Brain microvascular endothelial cell (primary cell): ENCODE results near the gene ERBB4.
A peak's percentile ranks its signal among the peaks of the same experiment; 100 is the strongest.

Experiments used
- DNase-seq: peaks from one replicate; pipeline ENCODE4 v3.0.0-alpha.2; 2020
- H3K27ac ChIP-seq: fragments of 250-450 bp; sonication (Bioruptor Pico); 2 replicates; pipeline ENCODE4 v1.5.1; 2020; ENCODE audit warnings: mild to moderate bottlenecking, moderate library complexity
- H3K27me3 ChIP-seq: fragments of 250-450 bp; sonication (Bioruptor Pico); replicated peaks from 2 replicates; pipeline ENCODE4 v1.5.1; 2020; ENCODE audit warnings: mild to moderate bottlenecking
- H3K36me3 ChIP-seq: fragments of 250-450 bp; sonication (Bioruptor Pico); replicated peaks from 2 replicates; pipeline ENCODE4 v1.5.1; 2020; ENCODE audit warnings: mild to moderate bottlenecking
- H3K4me3 ChIP-seq: 2 replicates; pipeline ENCODE4 v1.5.1; 2011; ENCODE audit warnings: low read depth, mild to moderate bottlenecking, control low read depth, low read length, moderate library complexity
- CTCF ChIP-seq: IDR thresholded peaks from 2 replicates; pipeline ENCODE4 v1.5.1; 2011; ENCODE audit warnings: low read depth, mild to moderate bottlenecking, moderate library complexity, low read length, control low read depth, inconsistent platforms; ENCODE audit errors: missing control alignments
- in situ Hi-C: cut with HindIII; loops from 2 replicates; pipeline ENCODE4 v1.10.0; 2017; ENCODE audit warnings: low sequenced_read_pairs, low pct_ligation_motif_present

Gene ERBB4

GRCh38 chr2:212227755-212228154, 310.8 kb downstream of the ERBB4 start:
- Histone ChIP-seq H3K36me3 (no peaks in the 10 kb centered on the region), H3K27me3 (no peaks in the 10 kb centered on the region), H3K4me3 (no peak overlapping the region), H3K27ac (no peak overlapping the region)
- in situ Hi-C loops = no loop called here
- peak; percentile 92 for DNase-seq
- TF ChIP-seq CTCF = no peak

GRCh38 chr2:212226114-212226513, 312.5 kb downstream of the ERBB4 start:
- no peak for TF ChIP-seq CTCF
- Histone ChIP-seq H3K27ac (no peak overlapping the region), H3K27me3 (no peaks in the 10 kb centered on the region), H3K4me3 (no peak overlapping the region), H3K36me3 (no peaks in the 10 kb centered on the region)
- no peak for DNase-seq
- in situ Hi-C loops = no loop called here

GRCh38 chr2:212223696-212224095, 314.9 kb downstream of the ERBB4 start:
- DNase-seq = no peak
- H3K27me3 ChIP-seq = no peaks in the 10 kb centered on the region
- no peak for TF ChIP-seq CTCF
- H3K27ac ChIP-seq = no peak overlapping the region
- in situ Hi-C loops = no loop called here
- H3K4me3 ChIP-seq = no peak overlapping the region
- H3K36me3 ChIP-seq = no peaks in the 10 kb centered on the region

GRCh38 chr2:212213191-212213590, 325.4 kb downstream of the ERBB4 start:
- Histone ChIP-seq H3K36me3 (no peaks in the 10 kb centered on the region), H3K27ac (no peak overlapping the region), H3K4me3 (no peak overlapping the region), H3K27me3 (no peaks in the 10 kb centered on the region)
- no peak for TF ChIP-seq CTCF
- no peak for DNase-seq
- in situ Hi-C loops = no loop called here

- H3K4me3 ChIP-seq = no peak overlapping the region
- DNase-seq = no peak
- in situ Hi-C loops = no loop called here
- H3K27me3 ChIP-seq = no peaks in the 10 kb centered on the region
- no peak overlapping the region for H3K27ac ChIP-seq
- no peaks in the 10 kb centered on the region for H3K36me3 ChIP-seq
- TF ChIP-seq CTCF = no peak
These were observed 330.1 kb downstream of the ERBB4 start for GRCh38 chr2:212208467-212208866.

GRCh38 chr2:212197776-212198175, 340.8 kb downstream of the ERBB4 start:
- TF ChIP-seq CTCF = no peak
- H3K27me3 ChIP-seq = no peaks in the 10 kb centered on the region
- no peak for DNase-seq
- H3K4me3 ChIP-seq = no peak overlapping the region
- no peaks in the 10 kb centered on the region for H3K36me3 ChIP-seq
- in situ Hi-C loops = no loop called here
- no peak overlapping the region for H3K27ac ChIP-seq
